Astrocyte of the spinal cord (primary cell): Measurements from ENCODE around the gene SHCBP1.
A peak's percentile ranks its signal among the peaks of the same experiment; 100 is the strongest.

Source experiments
- DNase-seq: peaks from one replicate; pipeline ENCODE4 v3.0.0; 2011; ENCODE audit warnings: low read depth, low spot score
- H3K4me3 ChIP-seq: 2 replicates; pipeline ENCODE4 v1.5.1; 2011; ENCODE audit warnings: low read depth, mild to moderate bottlenecking, low read length, moderate library complexity
- CTCF ChIP-seq: IDR thresholded peaks from 2 replicates; pipeline ENCODE4 v1.5.1; 2012; ENCODE audit warnings: low read depth, mild to moderate bottlenecking, low read length, inconsistent platforms
- in situ Hi-C: cut with HindIII; loops from 2 replicates; pipeline ENCODE4 v1.10.0; 2017; ENCODE audit warnings: low sequenced_read_pairs

SHCBP1 gene

GRCh38 chr16:46621006-46621933 is at the start of gene SHCBP1:
Gene SHCBP1 (minus strand): TSS chr16:46621379. CDS start chr16:46621359, 20 bp downstream.
- TF ChIP-seq CTCF: no peak
- peak within 1 kb of the TSS; percentile 91 for H3K4me3 ChIP-seq
- peak; percentile 86 for DNase-seq
- in situ Hi-C loops: no loop called here

GRCh38 chr16:46662123-46662522 is 40.9 kb upstream of the SHCBP1 start:
- in situ Hi-C loops: no loop called here
- TF ChIP-seq CTCF: no peak
- H3K4me3 ChIP-seq: no peak overlapping the region
- no peak for DNase-seq

GRCh38 chr16:46658925-46659324 is 37.7 kb upstream of the SHCBP1 start:
- H3K4me3 ChIP-seq: no peak overlapping the region
- TF ChIP-seq CTCF: no peak
- peak; percentile 4 for DNase-seq
- in situ Hi-C loops: no loop called here

- in situ Hi-C loops: no loop called here
- no peak for DNase-seq
- H3K4me3 ChIP-seq: no peak overlapping the region
- TF ChIP-seq CTCF: no peak
Measured at GRCh38 chr16:46651305-46651704, 30.1 kb upstream of the SHCBP1 start.

- TF ChIP-seq CTCF: no peak
- in situ Hi-C loops: no loop called here
- peak; percentile 43 for DNase-seq
- H3K4me3 ChIP-seq: no peak overlapping the region
Measured at GRCh38 chr16:46650254-46650623, 29.1 kb upstream of the SHCBP1 start.

- peak; percentile 46 for DNase-seq
- no peak for TF ChIP-seq CTCF
- H3K4me3 ChIP-seq: peak overlapping the region; percentile 27
- in situ Hi-C loops: no loop called here
Measured at GRCh38 chr16:46649588-46650253, 28.5 kb upstream of the SHCBP1 start.
